ENCODE results near the gene GRM2. TPM values are rescaled to one million over a fixed set of nuclear protein-coding genes. Genes with fewer than 3 reads are reported as not detected.
A peak's percentile ranks its signal among the peaks of the same experiment; 100 is the strongest.

Gene GRM2
- total RNA-seq, 1 experiment from 2014 or later = 0.57 TPM

DNA sequence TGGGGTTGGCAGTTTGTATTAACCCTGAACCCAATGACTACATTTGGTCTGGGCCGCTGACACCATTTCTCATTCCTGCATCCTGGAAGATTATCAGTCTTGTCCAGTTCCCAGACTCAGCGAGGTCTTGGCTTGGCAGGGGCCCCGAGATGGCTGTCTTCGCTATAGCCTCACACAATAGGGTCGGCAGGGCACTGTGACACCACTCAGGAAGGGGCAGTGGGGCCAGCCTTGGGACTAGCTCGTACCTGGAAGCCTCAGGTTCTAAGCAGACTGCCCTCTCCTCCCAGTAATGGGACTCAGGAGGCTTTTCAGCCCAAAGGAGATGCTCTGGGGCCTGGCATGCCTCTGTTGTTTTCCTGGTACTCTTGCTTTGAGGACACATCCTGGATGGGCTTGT is 26.7 kb upstream of the GRM2 start:
- TF ChIP-seq, protein P1, sequence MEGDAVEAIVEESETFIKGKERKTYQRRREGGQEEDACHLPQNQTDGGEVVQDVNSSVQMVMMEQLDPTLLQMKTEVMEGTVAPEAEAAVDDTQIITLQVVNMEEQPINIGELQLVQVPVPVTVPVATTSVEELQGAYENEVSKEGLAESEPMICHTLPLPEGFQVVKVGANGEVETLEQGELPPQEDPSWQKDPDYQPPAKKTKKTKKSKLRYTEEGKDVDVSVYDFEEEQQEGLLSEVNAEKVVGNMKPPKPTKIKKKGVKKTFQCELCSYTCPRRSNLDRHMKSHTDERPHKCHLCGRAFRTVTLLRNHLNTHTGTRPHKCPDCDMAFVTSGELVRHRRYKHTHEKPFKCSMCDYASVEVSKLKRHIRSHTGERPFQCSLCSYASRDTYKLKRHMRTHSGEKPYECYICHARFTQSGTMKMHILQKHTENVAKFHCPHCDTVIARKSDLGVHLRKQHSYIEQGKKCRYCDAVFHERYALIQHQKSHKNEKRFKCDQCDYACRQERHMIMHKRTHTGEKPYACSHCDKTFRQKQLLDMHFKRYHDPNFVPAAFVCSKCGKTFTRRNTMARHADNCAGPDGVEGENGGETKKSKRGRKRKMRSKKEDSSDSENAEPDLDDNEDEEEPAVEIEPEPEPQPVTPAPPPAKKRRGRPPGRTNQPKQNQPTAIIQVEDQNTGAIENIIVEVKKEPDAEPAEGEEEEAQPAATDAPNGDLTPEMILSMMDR (IDR thresholded peaks at IDR 0.05; ENCODE audit: unreplicated experiment) = no peak
- no peak for DNase-seq
- Mint-ChIP-seq H3K4me3 (ENCODE audit: low read depth, unreplicated experiment) (no peak overlapping the region), H3K9me3 (ENCODE audit: low read depth, unreplicated experiment) (no peaks in the 10 kb centered on the region), H3K27ac (ENCODE audit: unreplicated experiment) (no peak overlapping the region), H3K36me3 (ENCODE audit: insufficient read depth, unreplicated experiment) (no peaks in the 10 kb centered on the region), H3K27me3 (ENCODE audit: unreplicated experiment) (no peaks in the 10 kb centered on the region), H3K4me1 (ENCODE audit: low read depth, unreplicated experiment) (peaks cover 19% of the 10 kb centered on the region)
- CTCF ChIA-PET = interaction anchor here (2.6 to 2.8 kb wide), 2 partner anchors 10 to 178 kb away, joined by 15 to 31 read pairs; no protein-coding TSS in a partner anchor
- no TSS peak for BruUV-seq (replicated peaks)
- intact Hi-C loops (cut with micrococcal nuclease; ENCODE audit: unreplicated experiment) = loop anchor here (5.0 kb wide), 2 partner anchors 38 to 178 kb away; partner anchors contain the start of gene DCAF1

DNA sequence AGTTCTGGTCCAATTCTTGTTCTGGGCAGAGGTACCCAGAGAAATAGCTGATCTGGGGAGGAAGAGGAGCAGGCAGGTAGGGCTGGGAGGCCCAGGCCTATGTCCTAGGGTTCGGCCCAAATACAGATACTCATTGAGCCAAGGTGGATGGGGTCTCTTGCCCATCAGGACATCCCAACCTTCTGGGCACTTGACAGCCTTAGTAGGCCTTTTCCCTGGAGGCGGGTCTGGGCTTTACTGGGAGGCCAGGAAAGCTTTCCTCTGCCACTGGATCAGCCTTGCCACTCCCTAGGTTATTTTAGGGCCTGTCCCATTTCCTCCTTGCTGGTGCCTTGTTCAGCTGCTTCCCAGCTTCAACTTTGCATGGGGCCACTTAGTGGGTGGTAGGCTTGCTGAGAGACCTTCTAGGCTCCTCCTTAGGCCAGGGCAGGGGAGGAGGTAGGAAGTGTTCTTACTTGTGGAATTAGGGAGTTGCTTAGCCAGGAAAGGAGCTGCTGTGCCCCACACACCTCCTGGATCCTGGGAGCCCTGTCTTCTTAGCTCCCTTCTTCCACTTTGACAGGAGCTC is 26.1 kb upstream of the GRM2 start:
- DNase-seq = no peak
- Mint-ChIP-seq H3K9me3 (ENCODE audit: low read depth, unreplicated experiment) (no peaks in the 10 kb centered on the region), H3K4me1 (ENCODE audit: low read depth, unreplicated experiment) (peaks cover 19% of the 10 kb centered on the region), H3K4me3 (ENCODE audit: low read depth, unreplicated experiment) (no peak overlapping the region), H3K27ac (ENCODE audit: unreplicated experiment) (no peak overlapping the region), H3K36me3 (ENCODE audit: insufficient read depth, unreplicated experiment) (no peaks in the 10 kb centered on the region), H3K27me3 (ENCODE audit: unreplicated experiment) (no peaks in the 10 kb centered on the region)
- TF ChIP-seq, protein P1 (IDR thresholded peaks at IDR 0.05; ENCODE audit: unreplicated experiment) = no peak
- CTCF ChIA-PET = interaction anchor here (1.7 to 2.8 kb wide), 3 partner anchors 11 to 181 kb away, joined by 15 to 31 read pairs (median 24); partner anchors contain the start of gene DCAF1
- intact Hi-C loops (cut with micrococcal nuclease; ENCODE audit: unreplicated experiment) = loop anchor here (5.0 kb wide), 2 partner anchors 38 to 178 kb away; partner anchors contain the start of gene DCAF1
- no TSS peak for BruUV-seq (replicated peaks)

DNA sequence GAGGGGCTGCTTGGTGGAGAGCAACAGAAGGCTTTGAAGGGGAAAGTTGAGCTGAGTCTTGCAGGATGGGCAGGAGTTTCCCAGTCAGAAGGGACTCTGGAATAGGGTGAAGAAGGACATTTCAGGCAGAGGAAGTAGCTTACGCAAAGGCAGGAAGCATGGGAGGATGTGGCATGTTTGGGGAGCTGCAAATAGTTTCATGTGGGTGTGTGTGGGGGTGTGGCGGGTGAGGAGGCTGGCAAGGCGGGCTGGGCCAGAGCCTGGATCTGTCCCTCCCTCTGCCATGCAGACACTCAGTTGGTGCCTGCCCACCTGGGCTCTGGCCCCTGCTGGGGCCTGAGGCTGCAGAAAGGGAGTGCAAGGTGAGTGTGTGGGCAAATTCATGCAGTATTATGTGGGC is 25.4 kb upstream of the GRM2 start:
- H3K36me3 Mint-ChIP-seq (ENCODE audit: insufficient read depth, unreplicated experiment) = peaks cover 3% of the 10 kb centered on the region
- no peak overlapping the region for H3K4me3 Mint-ChIP-seq (ENCODE audit: low read depth, unreplicated experiment)
- no peaks in the 10 kb centered on the region for H3K27me3 Mint-ChIP-seq (ENCODE audit: unreplicated experiment)
- H3K27ac Mint-ChIP-seq (ENCODE audit: unreplicated experiment) = no peak overlapping the region
- BruUV-seq (replicated peaks) = no TSS peak
- H3K4me1 Mint-ChIP-seq (ENCODE audit: low read depth, unreplicated experiment) = peaks cover 19% of the 10 kb centered on the region
- TF ChIP-seq, protein P1 (IDR thresholded peaks at IDR 0.05; ENCODE audit: unreplicated experiment) = no peak
- intact Hi-C loops (cut with micrococcal nuclease; ENCODE audit: unreplicated experiment) = loop anchor here (5.0 kb wide), 2 partner anchors 39 to 179 kb away; partner anchors contain the start of gene DCAF1
- no peaks in the 10 kb centered on the region for H3K9me3 Mint-ChIP-seq (ENCODE audit: low read depth, unreplicated experiment)
- CTCF ChIA-PET = interaction anchor here (0.5 to 2.8 kb wide), 6 partner anchors 8 to 182 kb away, joined by 3 to 31 read pairs (median 18); partner anchors contain the start of gene DCAF1
- peak; percentile 14 for DNase-seq

DNA sequence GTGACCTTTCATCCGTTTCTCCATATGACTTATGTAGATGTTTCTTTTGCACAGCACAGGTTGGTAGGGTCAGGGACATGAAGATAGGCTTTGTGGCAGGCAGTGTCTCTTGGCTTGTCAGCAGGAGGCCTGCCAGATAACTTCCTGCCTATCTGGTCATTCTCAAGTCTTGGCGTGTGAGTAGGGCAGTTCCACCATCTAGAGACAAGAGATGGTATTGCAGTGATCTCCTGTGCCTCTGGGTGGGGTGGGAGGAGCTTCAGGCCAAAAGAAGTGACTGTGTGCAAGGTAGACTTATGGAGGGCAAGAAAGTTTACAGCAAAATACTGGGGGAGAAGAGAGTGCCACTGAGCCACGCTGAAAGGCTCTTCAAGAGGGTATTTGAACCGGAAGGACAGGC is 24.8 kb upstream of the GRM2 start:
- BruUV-seq (replicated peaks) = no TSS peak
- intact Hi-C loops (cut with micrococcal nuclease; ENCODE audit: unreplicated experiment) = loop anchor here (5.0 kb wide), 2 partner anchors 40 to 180 kb away; partner anchors contain the start of gene DCAF1
- no peak overlapping the region for H3K4me3 Mint-ChIP-seq (ENCODE audit: low read depth, unreplicated experiment)
- peaks cover 19% of the 10 kb centered on the region for H3K4me1 Mint-ChIP-seq (ENCODE audit: low read depth, unreplicated experiment)
- no peaks in the 10 kb centered on the region for H3K27me3 Mint-ChIP-seq (ENCODE audit: unreplicated experiment)
- CTCF ChIA-PET = interaction anchor here (0.5 to 2.8 kb wide), 11 partner anchors 9 to 182 kb away, joined by 3 to 31 read pairs (median 4); partner anchors contain the start of gene DCAF1
- DNase-seq = peak; percentile 67
- TF ChIP-seq, protein P1 (IDR thresholded peaks at IDR 0.05; ENCODE audit: unreplicated experiment) = peak; percentile 54
- no peak overlapping the region for H3K27ac Mint-ChIP-seq (ENCODE audit: unreplicated experiment)
- no peaks in the 10 kb centered on the region for H3K9me3 Mint-ChIP-seq (ENCODE audit: low read depth, unreplicated experiment)
- H3K36me3 Mint-ChIP-seq (ENCODE audit: insufficient read depth, unreplicated experiment) = peaks cover 3% of the 10 kb centered on the region

Measured in Calu3 (cell line).